GM21381 (cell line): ENCODE data around the gene RAB4B.
"Not testable (repeated sequence)": the region's sequence is repeated elsewhere in the genome, so short reads cannot be mapped to it uniquely, and the experiment has no call there.

Source experiments
- ATAC-seq: cut with Tn5 transposase; IDR thresholded peaks from one replicate; pipeline ENCODE4 v1.9.1; 2021; ENCODE audit warnings: mild to moderate bottlenecking, moderate library complexity; ENCODE audit not compliant: unreplicated experiment

Gene RAB4B

DNA sequence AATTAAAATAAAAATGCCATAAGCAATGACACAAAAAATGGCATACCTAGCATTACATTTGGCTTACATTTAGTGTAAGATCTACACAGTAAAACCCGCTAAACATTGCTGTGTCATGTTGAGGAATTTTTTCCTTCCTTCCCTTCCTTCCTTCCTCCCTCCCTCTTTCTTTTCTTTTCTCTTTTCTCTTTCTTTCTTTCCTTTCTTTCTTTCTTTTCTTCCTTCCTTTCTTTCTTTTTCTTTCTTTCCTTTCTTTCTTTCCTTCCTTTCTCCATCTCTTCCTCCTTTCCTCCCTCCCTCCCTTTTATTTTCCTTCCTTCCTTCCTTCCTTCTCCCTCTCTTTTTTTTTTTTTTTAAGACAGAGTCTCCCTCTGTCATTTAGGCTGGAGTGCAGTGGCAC, 60.4 kb downstream of the RAB4B start:
- not testable (repeated sequence) for ATAC-seq

DNA sequence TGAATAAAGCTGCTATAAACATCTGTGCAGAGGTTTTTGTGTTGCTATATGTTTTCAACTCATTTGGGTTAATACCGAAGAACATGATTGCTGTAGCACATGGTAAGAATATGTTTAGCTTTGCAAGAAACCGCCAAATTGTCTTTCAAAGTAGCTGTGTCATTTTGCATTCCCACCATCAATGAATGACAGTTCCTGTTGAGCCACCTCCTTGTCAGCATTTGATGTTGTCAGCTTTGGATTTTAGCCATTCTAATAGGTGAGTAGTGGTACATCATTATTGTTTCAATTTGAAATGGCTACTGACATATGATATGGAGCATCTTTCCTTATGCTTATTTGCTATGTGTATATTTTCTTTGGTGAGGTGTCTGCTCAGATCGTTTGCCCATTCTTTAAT, 64.0 kb downstream of the RAB4B start:
- ATAC-seq = not testable (repeated sequence)

DNA sequence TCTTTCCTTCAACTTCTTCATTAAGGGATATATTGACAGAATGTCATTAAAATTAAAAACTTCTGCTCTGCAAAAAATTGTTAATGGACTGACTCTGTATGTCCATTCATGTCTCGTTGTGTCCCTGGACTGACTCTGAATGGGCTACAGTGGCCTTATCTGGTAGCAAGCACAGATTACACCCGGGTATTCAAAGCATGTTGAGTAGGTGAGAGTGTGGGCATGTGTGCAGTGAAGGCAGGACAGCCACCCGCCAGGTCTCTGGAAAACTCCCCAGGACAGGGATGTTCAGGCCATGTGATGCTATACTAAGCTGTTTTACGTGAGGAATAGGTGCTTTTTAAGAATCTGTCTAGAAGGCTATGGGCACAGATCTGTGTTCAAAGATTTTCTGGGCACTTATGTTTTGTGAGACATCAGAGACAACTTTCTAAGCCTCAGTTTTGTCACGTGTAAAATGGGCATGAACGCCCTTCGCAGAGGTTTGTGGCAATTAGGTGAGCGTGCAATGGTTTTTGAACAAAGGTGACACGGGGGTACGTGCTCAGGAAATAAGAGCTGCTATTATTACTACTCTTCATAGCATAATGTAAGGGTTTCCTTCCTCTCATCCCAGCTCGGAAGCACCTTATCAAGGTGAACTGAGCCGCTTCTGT, 65.1 kb downstream of the RAB4B start:
- ATAC-seq = not testable (repeated sequence)

DNA sequence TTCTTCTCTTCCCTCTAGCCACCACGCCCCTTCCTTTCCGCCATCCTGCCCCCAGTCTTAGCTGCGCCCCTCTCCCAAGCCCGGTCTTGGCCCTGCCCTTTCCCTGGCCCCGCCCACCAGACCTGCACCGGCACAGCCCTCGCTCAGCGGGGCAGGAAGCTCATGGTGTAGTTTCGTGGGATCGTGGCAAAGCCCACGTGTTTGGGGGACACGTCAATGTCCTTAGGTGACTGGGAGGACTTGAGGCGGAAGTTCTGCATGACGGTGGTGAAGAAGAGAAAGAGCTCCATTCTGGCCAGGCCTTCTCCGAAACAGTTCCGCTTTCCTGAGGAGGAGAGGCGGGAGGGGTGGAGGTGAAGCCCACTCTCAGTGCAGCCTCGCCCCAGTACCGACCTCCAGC, 65.6 kb downstream of the RAB4B start:
- ATAC-seq = not testable (repeated sequence)
